GM12878 (cell line): ENCODE data around the gene HAO1. TPM values are rescaled to one million over a fixed set of nuclear protein-coding genes. Genes with fewer than 3 reads are reported as not detected.

Source experiments
- ATAC-seq: fragments of 200-7000 bp; cut with Tn5 transposase; 3 replicates; pipeline ENCODE4 v1.9.1; 2020; ENCODE audit warnings: mild to moderate bottlenecking, moderate library complexity
- BruUV-seq: library from RNA; stranded (reverse); fragments of 400-500 nt; replicated peaks from 2 replicates; lab custom pipeline; 2021; lab: Mats Ljungman, UMichigan
- CTCF ChIA-PET: fragments of 300-600 bp; sonication (Branson Sonifier 250); formaldehyde crosslinking; extraction: SDS; loops from one replicate; lab custom pipeline; 2021; ENCODE audit warnings: inconsistent platforms; lab: Yijun Ruan, JAX
- POLR2A ChIA-PET: fragments of 350-600 bp; formaldehyde crosslinking; extraction: SDS; loops from one replicate; lab custom pipeline; 2021; ENCODE audit warnings: inconsistent platforms; lab: Charles Lee
- RAD21 ChIA-PET: fragments of 300-600 bp; sonication (Branson Sonifier 250); formaldehyde crosslinking; loops from one replicate; lab custom pipeline; 2023; ENCODE audit warnings: antibody characterized with exemption; ENCODE audit not compliant: unreplicated experiment; lab: Charles Lee
- SMC1A ChIA-PET: fragments of 300-600 bp; sonication (Branson Sonifier 250); formaldehyde crosslinking; loops from one replicate; lab custom pipeline; 2023; ENCODE audit not compliant: unreplicated experiment, uncharacterized antibody; lab: Charles Lee
- DNase-seq: peaks from one replicate; pipeline ENCODE4 v3.0.0-alpha.2; 2011; ENCODE audit warnings: low read depth, low spot score
- FAIRE-seq: peaks from 3 replicates; lab custom pipeline; 2011; peaks lifted over from hg19 to GRCh38; lab: Jason Lieb, UNC
- H2AFZ ChIP-seq: 2 replicates; pipeline ENCODE4 v1.6.0; 2011; ENCODE audit warnings: low read depth, low read length, control low read depth; ENCODE audit not compliant: control insufficient read depth
- H3K27ac ChIP-seq: 2 replicates; pipeline ENCODE4 v1.5.1; 2011; ENCODE audit warnings: control low read depth; ENCODE audit not compliant: control insufficient read depth, insufficient read depth
- H3K27me3 ChIP-seq, 2 experiments: replicated peaks in 1 of 2; 2 replicates each; pipeline versions ENCODE4 v1.6.0 to v1.6.1; 2011; ENCODE audit warnings: low read length in 1 of 2; ENCODE audit not compliant: control insufficient read depth in 2 of 2, insufficient read depth in 2 of 2
- H3K36me3 ChIP-seq, 2 experiments: 2 replicates each; pipeline ENCODE4 v1.5.1; 2011; ENCODE audit warnings: low read length in 1 of 2; ENCODE audit not compliant: control insufficient read depth in 2 of 2, insufficient read depth in 2 of 2
- H3K4me1 ChIP-seq: 2 replicates; pipeline ENCODE4 v1.6.1; 2011; ENCODE audit warnings: mild to moderate bottlenecking, low read length, moderate library complexity, mixed read lengths; ENCODE audit not compliant: control insufficient read depth, insufficient read depth
- H3K4me2 ChIP-seq: 2 replicates; pipeline ENCODE4 v1.6.0; 2011; ENCODE audit warnings: control low read depth; ENCODE audit not compliant: control insufficient read depth, insufficient read depth
- H3K4me3 ChIP-seq: fragments of 200-600 bp; sonication (generic); 2 replicates; pipeline ENCODE4 v1.5.1; 2016
- H3K79me2 ChIP-seq: 2 replicates; pipeline ENCODE4 v1.6.0; 2011; ENCODE audit warnings: low read length; ENCODE audit not compliant: control insufficient read depth, insufficient read depth
- H3K9ac ChIP-seq: 2 replicates; pipeline ENCODE4 v1.8.0; 2011; ENCODE audit warnings: low read length, control low read depth, mixed read lengths; ENCODE audit not compliant: control insufficient read depth, insufficient read depth
- H3K9me3 ChIP-seq: replicated peaks from 3 replicates; pipeline ENCODE4 v1.5.1; 2011; ENCODE audit warnings: mild to moderate bottlenecking, low read length; ENCODE audit not compliant: control insufficient read depth, insufficient read depth
- H4K20me1 ChIP-seq: 2 replicates; pipeline ENCODE4 v1.6.0; 2011; ENCODE audit not compliant: control insufficient read depth, insufficient read depth
- CEBPB ChIP-seq, 2 experiments: fragments of 150-350 bp in 1 of 2; IDR thresholded peaks; 2 replicates each; pipeline ENCODE4 v1.6.1; 2012 to 2014; ENCODE audit warnings: low read depth in 2 of 2, low read length in 2 of 2, borderline replicate concordance in 1 of 2, inconsistent platforms in 1 of 2
- RUNX3 ChIP-seq: IDR thresholded peaks from 2 replicates; pipeline ENCODE4 v1.6.1; 2012; ENCODE audit warnings: low read length, inconsistent platforms
- SIN3A ChIP-seq: IDR thresholded peaks from 2 replicates; pipeline ENCODE4 v1.6.1; 2012; ENCODE audit warnings: low read depth, low read length, improper control_type of control experiment
- ZBTB33 ChIP-seq: fragments of 450-650 bp; IDR thresholded peaks from 2 replicates; pipeline ENCODE4 v1.6.1; 2017; ENCODE audit warnings: mild to moderate bottlenecking
- WGBS: methylation state at CpG from one replicate; pipeline ENCODE4 v1.1.6; 2016; ENCODE audit warnings: low lambda C conversion rate; ENCODE audit not compliant: insufficient replicate concordance, insufficient coverage; ENCODE audit errors: missing lambda C conversion rate; 5-methylcytosine and 5-hydroxymethylcytosine counted together
- in situ Hi-C: fragments of 300-500 bp; cut with MboI; formaldehyde crosslinking; loops from 9 replicates; pipeline ENCODE4 v1.14.3; 2018; ENCODE audit warnings: mixed read lengths
- intact Hi-C: fragments of 100-400 bp; cut with micrococcal nuclease; formaldehyde crosslinking; loops from one replicate; pipeline ENCODE4 v1.14.2; 2022; ENCODE audit not compliant: unreplicated experiment
- polyA plus RNA-seq, 11 experiments: library from polyadenylated mRNA; depleted of rRNA in 4 of 11; unstranded in 6 of 11; stranded (reverse) in 5 of 11; fragments of >200 nt; fragmentation: Nextera tagmentation in 4 of 11; fragmentation: Illumina TruSeq in 1 of 11; extraction: Ambion mirVana in 4 of 11; extraction: Trizol in 1 of 11; gene quantifications; 1 replicate in 1 of 11; 2 replicates in 10 of 11; pipeline versions ENCODE4 v1.2.1 to v1.2.3, GENCODE V29; 2011 to 2016; ENCODE audit warnings: inconsistent platforms in 2 of 11, missing spikeins in 2 of 11, low read depth in 1 of 11
- total RNA-seq, 4 experiments: library from RNA; depleted of rRNA in 3 of 4; stranded (reverse); fragments of >200 nt in 3 of 4; fragmentation: Illumina TruSeq in 1 of 4; extraction: Trizol in 1 of 4; gene quantifications; 2 replicates each; pipeline versions ENCODE4 v1.2.1 to v1.2.3, GENCODE V29; 2013 to 2021

Gene HAO1
- total and polyA plus RNA-seq, 10 of the 15 experiments (the other 5 are each of a cell fraction or from before 2014, with no cell fraction given), result 0.03 to 0.29 (median 0.05) TPM; not detected in 7

DNA sequence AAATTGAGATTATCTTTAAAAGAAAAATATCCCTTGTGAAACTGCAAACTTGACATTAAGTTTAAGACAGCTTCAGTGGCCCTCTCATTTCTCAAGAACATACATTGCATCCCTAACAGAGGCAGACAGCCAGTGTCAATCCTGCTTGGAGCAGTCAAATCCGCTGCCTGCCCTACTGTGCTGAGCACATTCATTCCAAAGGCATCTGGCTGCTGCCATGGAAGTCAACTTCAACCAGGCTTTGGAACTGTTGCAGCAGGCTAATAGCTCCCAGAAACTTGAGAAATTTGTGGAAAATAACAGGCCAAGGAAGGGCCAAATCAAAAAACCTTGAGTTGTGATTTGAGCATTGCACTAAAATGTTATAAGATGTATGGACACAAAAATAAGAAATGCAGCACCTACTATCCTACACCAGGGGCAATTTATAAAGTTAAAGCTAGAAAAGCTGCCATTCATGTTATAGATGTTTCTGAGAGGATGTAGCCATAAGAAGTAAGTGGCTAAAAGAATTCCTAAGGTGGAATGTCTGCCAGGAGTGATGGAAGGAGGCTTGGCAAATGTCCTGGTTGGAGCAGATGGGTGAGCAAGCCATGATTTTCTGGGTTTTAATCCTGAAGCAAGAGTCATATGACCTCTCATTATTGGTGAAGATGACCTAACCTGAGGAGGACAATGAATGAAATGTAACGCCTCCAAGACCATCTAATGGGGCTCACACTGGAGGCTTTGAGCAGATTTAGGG is 31.4 kb upstream of the HAO1 start (continued):
- no peak for TF ChIP-seq ZBTB33
- no peak for TF ChIP-seq SIN3A

- TF ChIP-seq CEBPB (IDR thresholded peaks at IDR 0.05; ENCODE audit: borderline replicate concordance in 1 of 2, low read depth in 2 of 2, low read length in 2 of 2) (no peak), RUNX3 (no peak)
- no peak overlapping the region for H3K4me3 ChIP-seq
- no peak overlapping the region for H3K4me2 ChIP-seq
- WGBS, result 37% methylated on average over 4 of the region's 4 CpGs
- H3K36me3 ChIP-seq, result no peaks in the 10 kb centered on the region
- H3K4me1 ChIP-seq, result no peaks in the 10 kb centered on the region
- in situ Hi-C loops, result no loop called here
- ChIA-PET POLR2A (no interaction called here), CTCF (interaction anchor here (0.8 to 1.0 kb wide), 2 partner anchors 29 to 31 kb away, joined by 3 to 4 read pairs; no protein-coding TSS in a partner anchor), SMC1A (no interaction called here), RAD21 (no interaction called here)
- H2AFZ ChIP-seq, result no peak overlapping the region
- intact Hi-C loops, result no loop called here
- no peaks in the 10 kb centered on the region for H3K27me3 ChIP-seq
- no peaks in the 10 kb centered on the region for H3K79me2 ChIP-seq
- no peak for DNase-seq
- no peaks in the 10 kb centered on the region for H4K20me1 ChIP-seq
- no peak for ATAC-seq
- H3K9ac ChIP-seq, result no peak overlapping the region
- H3K9me3 ChIP-seq, result no peaks in the 10 kb centered on the region
- no peak for FAIRE-seq
- no TSS peak for BruUV-seq
- H3K27ac ChIP-seq, result no peak overlapping the region
Observed at GRCh38 chr20:7967199-7967844, 27.1 kb upstream of the HAO1 start.
